Stimulated activated CD8-positive, alpha-beta memory T cell treated with anti-CD3 and anti-CD28 coated beads, Interleukin-15, amount 100 ng/mL, for 4 hours (primary cell): Measurements from ENCODE around the gene FNIP2.
"Not testable (repeated sequence)": the region's sequence is repeated elsewhere in the genome, so short reads cannot be mapped to it uniquely, and the experiment has no call there.

ENCODE experiments used
- DNase-seq, 2 donors: peaks; one replicate each; pipeline ENCODE4 v3.0.0-alpha.2; 2020; ENCODE audit warnings: low read depth in 2 of 2

The FNIP2 gene

GRCh38 chr4:158912806-158913205, 144.0 kb downstream of the FNIP2 start:
- no peak for DNase-seq

GRCh38 chr4:158913766-158914165, 144.9 kb downstream of the FNIP2 start:
- no peak for DNase-seq

- DNase-seq = no peak
These were observed 145.4 kb downstream of the FNIP2 start for GRCh38 chr4:158914218-158914617.

- DNase-seq = no peak
These were observed 146.9 kb downstream of the FNIP2 start for GRCh38 chr4:158915683-158916241.

GRCh38 chr4:158920452-158920996, 151.7 kb downstream of the FNIP2 start:
- not testable (repeated sequence) for DNase-seq

GRCh38 chr4:158927774-158928173, 158.9 kb downstream of the FNIP2 start:
- DNase-seq = not testable (repeated sequence)

GRCh38 chr4:158929939-158930638, 161.3 kb downstream of the FNIP2 start:
- DNase-seq = no peak

GRCh38 chr4:158930639-158930972, 161.8 kb downstream of the FNIP2 start:
- DNase-seq = no peak

GRCh38 chr4:158933236-158933635, 164.4 kb downstream of the FNIP2 start:
- no peak for DNase-seq

- DNase-seq = no peak
These were observed 166.3 kb downstream of the FNIP2 start for GRCh38 chr4:158934996-158935669.

GRCh38 chr4:158936238-158936637, 167.4 kb downstream of the FNIP2 start:
- DNase-seq = no peak

GRCh38 chr4:158938220-158939044, 169.6 kb downstream of the FNIP2 start:
- no peak for DNase-seq

GRCh38 chr4:158940271-158940670, 171.4 kb downstream of the FNIP2 start:
- DNase-seq = no peak

GRCh38 chr4:158941321-158941720, 172.5 kb downstream of the FNIP2 start:
- no peak for DNase-seq

GRCh38 chr4:158941895-158942294, 173.1 kb downstream of the FNIP2 start:
- no peak for DNase-seq

- DNase-seq = no peak
These were observed 176.8 kb downstream of the FNIP2 start for GRCh38 chr4:158945529-158946108.

- DNase-seq = no peak
These were observed 178.0 kb downstream of the FNIP2 start for GRCh38 chr4:158946825-158947224.

- DNase-seq = no peak
These were observed 179.2 kb downstream of the FNIP2 start for GRCh38 chr4:158948071-158948470.

- DNase-seq = no peak
These were observed 180.3 kb downstream of the FNIP2 start for GRCh38 chr4:158949099-158949498.

GRCh38 chr4:158952221-158952774, 183.5 kb downstream of the FNIP2 start:
- DNase-seq = not testable (repeated sequence)

GRCh38 chr4:158956345-158956744, 187.5 kb downstream of the FNIP2 start:
- not testable (repeated sequence) for DNase-seq
